GM19468 (cell line): ENCODE results near the gene PUS3.

Experiments
- ATAC-seq: cut with Tn5 transposase; IDR thresholded peaks from one replicate; pipeline ENCODE4 v1.9.1; 2021; ENCODE audit warnings: mild to moderate bottlenecking, moderate library complexity, moderate number of reproducible peaks; ENCODE audit not compliant: unreplicated experiment; ENCODE audit errors: extremely low read depth

Gene PUS3

GRCh38 chr11:125941619-125942611 is 38.9 kb upstream of the PUS3 start:
- no peak for ATAC-seq

DNA sequence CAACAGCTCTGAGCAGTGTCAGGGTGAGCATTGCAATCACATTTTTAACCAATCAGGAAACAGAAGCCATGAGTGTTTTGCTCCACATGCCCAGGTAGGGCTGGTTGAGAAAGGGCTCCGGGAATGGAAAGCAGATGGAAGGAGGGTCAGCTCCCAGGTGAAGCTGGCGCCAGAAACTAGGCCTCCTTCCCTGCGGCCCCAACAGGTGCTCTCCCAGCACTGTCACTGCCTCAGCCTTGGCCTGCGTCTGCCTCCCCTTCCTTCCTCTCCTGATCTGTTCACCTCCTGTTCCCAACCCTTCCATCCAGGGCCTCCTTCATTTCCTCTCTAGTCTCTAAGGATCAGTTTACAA is 38.2 kb upstream of the PUS3 start:
- no peak for ATAC-seq

DNA sequence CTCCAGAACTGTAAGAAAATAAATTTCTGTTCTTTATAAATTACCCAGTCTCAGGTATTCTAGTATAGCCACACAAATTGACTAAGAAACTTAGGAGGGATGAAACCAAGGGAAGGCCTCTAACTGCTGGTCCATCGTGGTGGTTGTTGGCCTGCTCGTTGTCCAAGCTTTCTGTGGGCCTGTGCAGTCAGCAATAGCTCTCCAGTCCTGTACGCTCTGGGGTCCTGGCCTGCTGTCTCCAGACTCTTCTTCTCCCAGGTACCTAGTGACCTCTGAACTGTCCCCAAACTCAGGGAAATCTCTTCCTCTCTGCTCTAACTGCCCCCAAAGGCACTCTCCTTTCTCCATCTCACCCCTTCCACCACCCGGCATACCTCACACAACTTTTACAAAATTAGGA is 37.1 kb upstream of the PUS3 start:
- no peak for ATAC-seq

GRCh38 chr11:125939081-125939521 is 36.1 kb upstream of the PUS3 start:
- no peak for ATAC-seq

- ATAC-seq = no peak
These were observed 35.4 kb upstream of the PUS3 start for GRCh38 chr11:125938418-125938817.

DNA sequence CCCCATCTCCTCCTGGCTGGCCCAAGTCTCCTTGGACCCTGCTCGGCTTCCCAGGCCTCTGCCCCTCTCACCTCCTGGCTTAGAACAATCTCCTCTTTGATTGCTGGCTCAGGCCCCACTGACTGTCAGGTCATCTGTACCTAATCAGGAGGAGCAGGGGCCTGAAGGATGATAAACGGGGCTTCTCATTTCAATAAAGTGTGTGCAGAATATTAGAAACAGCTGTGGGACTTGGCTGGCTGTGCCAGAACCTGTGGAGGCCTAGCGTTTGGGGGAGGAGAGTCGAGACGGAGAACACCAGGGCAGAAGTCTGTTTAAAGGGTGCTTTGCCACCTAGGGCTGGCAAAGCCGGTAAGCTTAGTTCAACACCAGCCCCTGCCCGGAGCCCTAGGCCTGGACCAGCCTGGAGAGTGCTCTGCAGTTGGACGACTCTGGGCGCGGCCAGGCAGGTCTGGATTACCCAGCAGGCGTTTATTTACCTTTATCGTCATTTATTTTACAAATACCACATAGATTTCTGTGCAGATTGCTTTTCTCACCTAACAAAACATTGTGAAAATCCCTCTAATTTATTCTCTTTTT is 32.7 kb upstream of the PUS3 start:
- no peak for ATAC-seq

- ATAC-seq = no peak
These were observed 32.0 kb upstream of the PUS3 start for GRCh38 chr11:125935056-125935455.

- no peak for ATAC-seq
These were observed 31.5 kb upstream of the PUS3 start for GRCh38 chr11:125934473-125934872.

DNA sequence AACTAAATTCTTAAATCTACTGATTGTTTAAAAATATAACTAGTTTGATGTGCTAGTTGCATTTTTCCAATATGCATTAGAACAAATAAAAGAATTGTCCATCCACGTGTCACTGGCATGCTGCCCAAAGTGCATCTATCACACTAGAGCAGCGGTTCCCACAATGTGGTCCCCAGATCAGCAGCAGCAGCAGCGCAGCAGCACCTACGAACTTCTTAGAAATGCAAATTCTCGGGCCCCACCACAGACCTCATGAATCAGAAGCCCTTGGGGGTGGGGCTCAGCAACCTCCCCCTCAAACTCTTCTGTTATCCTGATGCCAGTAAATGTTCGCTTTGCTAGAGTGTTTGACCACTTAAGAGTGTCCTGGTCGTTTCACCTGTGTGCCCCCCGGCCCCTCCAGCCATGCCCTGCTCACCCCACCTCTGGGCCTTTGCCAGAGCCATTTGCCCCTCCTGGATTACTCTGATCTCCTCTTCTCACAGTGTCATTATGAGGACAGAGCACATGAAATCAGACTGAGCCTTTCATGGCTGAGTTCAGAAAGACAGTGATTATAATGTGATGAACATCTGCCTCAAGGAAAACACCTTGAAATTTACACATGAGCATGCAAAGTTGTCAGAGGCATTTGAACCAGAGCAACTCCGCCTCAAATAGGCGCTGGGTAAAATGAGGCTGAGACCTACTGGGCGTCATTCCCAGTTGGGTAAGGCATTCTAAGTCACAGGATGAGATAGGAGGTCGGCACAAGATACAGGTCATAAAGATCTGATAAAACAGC is 30.2 kb upstream of the PUS3 start:
- no peak for ATAC-seq

DNA sequence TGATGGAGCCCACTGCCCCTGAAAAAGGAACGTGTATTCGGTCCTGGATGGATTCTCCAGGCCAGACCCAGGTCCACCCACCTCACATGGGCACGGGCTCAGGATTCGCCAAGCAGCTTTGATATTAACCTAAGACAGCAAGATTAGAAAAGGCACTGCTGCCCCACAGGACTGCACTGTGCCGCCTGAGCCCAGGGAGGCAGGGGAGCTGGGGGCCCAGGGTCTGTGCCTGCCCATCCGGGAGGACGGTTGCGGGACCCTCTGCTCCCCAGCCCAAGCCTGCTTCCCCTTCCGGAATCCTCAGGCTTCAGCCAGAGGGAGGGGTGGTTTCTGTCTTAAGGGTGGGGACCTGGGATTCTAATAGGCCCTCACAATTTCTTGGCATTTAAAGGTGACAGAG is 29.3 kb upstream of the PUS3 start:
- no peak for ATAC-seq

DNA sequence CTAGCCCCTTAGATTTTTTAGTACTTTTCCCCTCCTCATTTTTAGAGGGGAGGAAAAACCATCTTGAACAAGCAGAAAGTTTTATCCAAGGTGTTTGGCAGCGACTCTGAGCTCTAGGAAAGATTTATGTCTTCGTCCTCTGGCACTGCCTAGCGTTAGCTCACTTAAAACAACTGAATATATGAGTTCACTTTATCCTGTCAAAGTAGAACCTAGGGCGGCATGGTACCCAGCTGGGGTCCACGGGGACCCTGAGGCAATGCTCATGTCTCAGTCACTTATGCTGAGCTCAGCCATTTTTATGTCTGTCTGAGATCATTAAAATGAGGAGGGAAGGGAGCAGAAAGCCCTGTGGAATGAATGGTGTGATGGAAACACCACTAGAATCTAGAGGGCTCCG is 28.7 kb upstream of the PUS3 start:
- ATAC-seq = no peak

DNA sequence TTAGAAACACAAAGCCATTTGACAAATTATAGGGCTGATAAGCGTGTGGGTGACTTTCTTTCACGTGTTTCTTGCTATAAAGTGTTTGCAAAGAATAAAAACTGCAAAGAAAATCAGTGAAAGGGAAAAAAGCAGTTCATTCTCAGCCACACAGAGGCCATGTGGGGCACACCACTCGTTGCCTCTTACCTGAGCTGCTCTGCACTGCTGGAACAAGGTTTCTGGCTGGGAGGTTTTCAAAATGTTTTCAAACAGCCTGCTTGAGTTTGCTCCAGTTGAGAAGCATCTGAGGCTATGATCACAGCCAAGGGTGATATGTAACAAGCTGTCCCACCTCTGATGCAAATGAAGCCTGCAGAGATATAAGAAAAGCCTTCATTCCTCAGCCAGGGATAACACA is 28.1 kb upstream of the PUS3 start:
- no peak for ATAC-seq

DNA sequence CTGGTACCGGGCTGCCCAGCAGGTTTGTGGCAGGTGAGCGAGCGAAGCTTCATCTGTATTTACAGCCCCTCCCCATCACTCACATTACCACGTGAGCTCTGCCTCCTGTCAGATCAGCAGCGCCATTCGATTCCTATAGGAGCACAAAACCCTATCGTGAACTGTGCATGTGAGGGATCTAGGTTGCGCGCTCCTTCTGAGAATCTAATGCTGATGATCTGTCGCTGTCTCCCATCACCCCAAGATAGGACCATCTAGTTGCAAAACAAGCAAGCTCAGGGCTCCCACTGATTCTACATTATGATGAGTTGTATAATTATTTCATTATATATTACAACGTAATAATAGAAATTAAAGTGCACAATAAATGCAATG is 27.1 kb upstream of the PUS3 start:
- ATAC-seq = no peak

DNA sequence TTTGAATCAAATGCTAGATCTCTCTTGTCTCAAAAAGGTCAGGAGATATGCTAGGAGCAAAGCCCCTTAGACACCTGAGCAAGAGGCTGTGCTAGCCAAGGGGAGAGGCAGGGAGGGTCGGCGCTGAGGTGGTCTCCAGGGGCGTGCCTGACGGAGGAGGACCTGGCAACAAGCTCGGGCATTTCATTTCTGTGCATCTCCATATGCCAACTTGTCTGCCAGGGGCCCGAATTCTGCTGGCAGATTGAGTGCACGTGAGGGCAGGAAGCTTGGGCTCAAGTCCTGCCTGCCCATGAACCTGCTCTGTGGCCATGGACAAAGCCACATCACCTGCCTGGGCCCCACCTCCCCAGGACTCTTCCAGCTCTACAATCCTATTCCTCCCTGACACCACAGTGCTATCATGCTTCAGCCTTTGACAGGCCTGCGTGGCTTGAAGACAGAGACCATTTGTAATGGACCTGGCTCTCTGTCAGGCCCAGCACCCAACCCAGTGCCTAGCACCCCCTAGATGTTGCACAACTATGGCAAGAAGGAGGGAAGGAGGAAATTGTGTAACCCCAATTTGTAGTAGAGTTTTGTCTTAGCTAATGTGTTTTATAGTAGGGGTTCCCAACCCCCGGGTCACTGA is 26.6 kb upstream of the PUS3 start:
- ATAC-seq = no peak

DNA sequence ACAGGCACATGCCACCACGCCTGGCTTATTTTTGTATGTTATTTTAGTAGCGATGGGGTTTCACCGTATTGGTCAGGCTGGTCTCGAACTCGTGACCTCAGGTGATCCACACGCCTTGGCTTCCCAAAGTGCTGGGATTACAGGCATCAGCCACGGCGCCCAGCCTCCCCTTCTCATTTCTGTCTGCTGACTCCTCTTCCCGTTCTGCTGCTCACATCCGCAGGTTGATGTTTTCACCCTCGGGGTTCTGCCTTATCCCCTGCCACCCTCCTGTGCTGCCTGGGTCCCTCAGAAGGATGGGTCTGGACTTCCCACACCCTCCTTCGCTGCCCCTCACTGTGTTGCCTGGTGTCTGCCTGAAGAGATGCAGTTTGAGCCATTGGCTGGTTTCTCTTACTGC is 23.7 kb upstream of the PUS3 start:
- ATAC-seq = no peak

- ATAC-seq = no peak
These were observed 22.8 kb upstream of the PUS3 start for GRCh38 chr11:125925804-125926203.

GRCh38 chr11:125925247-125925740 is 22.3 kb upstream of the PUS3 start:
- no peak for ATAC-seq

DNA sequence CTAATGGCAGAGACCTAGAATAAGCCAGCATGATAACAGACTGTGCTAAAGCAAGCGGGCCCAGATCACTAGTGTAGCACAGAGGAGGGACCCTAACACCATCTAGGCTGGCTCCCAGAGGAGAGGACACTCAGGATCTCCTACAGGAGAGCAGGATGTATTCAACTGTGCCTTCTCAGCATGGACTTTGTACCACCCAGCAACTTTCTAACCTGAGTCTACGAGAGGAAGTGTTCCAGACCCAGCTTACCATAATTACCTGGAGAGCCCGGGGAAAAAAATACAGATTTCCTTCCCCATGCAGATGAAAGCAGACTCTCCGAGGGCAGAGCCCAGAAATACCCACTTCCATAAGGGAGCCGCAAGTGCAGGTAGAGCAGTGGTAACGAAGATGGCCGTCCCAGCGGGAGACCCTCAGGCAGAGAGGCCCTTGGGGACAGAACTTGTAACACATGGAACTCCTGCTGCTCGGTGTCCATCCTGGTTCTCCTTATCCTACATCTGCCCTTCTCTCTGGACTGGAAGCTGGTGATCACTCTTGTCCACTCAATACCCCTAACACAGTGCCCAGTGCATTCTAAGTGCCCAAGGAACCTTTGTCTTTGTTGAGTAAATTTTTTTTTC is 21.5 kb upstream of the PUS3 start:
- ATAC-seq = no peak

DNA sequence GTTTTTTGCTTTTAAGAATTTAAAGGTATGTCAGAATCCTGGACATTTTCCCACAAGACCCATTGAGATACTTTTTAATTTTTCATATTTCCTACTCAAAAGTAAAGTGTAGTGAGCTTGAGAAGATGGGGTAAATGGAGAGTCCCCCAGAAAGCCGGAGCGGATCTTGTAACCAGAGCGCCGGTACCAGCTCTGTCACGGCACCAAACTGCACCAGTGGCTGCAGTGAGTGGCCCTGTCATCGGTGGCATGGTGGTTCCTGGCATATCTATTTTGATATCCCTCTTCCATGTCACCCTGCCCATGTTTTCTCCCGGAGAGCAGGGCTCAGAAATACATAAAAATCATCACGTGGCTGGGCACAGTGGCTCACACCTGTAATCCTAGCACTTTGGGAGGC is 20.6 kb upstream of the PUS3 start:
- ATAC-seq = no peak

GRCh38 chr11:125923012-125923579 is 20.1 kb upstream of the PUS3 start:
- ATAC-seq = no peak
